ENCODE measurements around the gene FANCL.
A peak's percentile ranks its signal among the peaks of the same experiment; 100 is the strongest.
"Not testable (repeated sequence)": the region's sequence is repeated elsewhere in the genome, so short reads cannot be mapped to it uniquely, and the experiment has no call there.

The FANCL gene

DNA sequence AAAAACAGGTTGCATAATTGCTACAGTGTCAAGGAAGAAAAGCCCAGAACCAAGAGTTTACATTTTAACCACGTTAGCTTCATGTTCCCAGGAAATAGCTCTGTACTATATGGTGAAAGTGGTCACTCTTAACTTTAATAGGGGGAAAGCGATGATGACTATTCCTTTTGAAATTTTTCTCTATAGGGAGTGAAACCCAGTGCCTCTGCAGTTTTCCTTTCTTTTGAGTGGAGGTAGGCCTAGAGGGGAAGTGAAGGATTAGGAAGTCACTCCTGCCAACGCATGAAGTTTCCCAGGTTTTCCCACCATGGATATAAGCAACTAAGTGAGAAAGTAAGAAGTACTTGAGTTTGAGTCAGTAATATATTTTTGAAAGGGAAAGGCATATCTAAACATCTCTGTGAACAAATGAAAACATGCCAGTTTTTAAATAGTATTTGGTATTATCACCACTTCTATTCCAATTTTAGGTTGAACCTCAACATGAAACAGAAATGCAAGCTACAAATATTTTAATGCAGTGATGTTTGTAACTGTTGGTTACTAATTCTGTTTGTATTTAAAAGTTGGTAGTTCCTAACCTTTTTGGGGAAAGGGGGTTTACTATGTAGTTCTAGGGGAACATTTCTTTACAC, 102.6 kb downstream of the FANCL start:
- no peak for DNase-seq

DNA sequence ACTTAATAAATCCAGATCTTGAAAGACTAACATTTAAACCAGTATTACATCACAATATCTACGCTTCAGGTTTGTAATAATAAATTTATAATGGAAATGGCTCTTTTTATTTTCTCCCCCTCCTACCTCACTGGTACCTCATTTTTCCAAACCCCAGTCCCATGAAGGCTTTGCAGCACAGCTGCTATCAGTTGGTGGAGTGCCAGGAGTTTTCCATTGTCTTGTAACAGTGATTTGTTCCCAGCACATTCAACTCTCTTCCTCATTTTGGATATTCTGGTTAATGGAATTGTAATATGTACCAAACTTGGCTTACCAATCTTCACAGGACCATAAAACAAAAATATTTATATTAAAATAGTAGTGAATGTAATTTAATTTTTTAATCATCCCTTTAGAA, 103.3 kb downstream of the FANCL start:
- no peak for DNase-seq

DNA sequence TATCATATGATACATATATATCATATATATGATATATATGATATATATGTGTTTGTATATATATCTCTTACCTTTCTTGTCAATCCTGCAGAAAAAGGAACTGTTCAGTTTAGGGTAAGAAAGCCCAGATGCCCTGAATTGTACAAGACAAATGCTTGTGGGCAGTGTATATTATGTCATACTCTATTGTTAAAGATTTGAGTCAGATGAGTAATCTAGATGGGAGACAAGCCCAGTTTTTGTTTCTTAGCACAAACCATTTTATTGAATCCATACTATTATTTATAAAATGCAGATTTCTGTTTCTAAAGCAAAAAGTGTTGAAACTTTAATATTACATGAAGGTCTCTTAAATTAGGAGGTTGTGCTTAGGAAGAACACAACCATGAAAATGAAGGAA, 103.9 kb downstream of the FANCL start:
- no peak for DNase-seq

DNA sequence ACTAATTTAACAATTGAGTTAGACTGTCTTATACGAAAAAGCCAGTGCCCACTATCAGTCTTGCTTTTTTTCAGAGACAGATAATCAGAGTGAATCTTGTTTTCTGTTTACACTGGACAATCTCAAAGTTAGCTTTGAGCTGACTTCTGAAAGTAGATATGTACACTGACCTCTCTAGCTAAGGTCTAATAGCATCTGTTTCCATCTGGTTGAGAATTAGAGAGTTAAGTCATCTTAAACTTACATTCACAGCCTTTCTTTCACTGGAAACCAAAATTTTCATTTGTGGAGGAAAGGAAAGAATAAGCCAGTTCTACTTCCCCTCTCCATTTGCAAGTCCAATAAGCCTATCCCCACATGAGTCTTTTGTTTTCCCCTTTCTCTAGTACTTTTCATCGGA, 105.3 kb downstream of the FANCL start:
- DNase-seq = no peak

DNA sequence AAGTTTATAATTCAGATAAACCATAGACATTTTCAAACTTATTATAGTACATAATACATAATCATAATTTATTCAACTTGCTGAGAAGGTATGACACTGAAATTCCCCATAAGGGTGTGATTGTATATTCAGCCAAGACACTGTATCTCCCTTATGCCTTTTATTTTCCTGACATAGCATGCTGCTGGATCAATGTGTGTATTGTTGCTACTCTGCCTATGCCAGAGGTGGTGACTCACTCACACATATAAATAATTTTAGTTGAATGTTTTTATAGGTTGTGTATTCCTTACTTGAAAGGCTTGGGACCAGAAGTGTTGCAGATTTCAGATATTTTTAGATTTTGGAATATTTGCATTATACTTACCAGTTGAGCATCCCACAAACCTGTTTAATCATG, 107.7 kb downstream of the FANCL start:
- no peak for DNase-seq

DNA sequence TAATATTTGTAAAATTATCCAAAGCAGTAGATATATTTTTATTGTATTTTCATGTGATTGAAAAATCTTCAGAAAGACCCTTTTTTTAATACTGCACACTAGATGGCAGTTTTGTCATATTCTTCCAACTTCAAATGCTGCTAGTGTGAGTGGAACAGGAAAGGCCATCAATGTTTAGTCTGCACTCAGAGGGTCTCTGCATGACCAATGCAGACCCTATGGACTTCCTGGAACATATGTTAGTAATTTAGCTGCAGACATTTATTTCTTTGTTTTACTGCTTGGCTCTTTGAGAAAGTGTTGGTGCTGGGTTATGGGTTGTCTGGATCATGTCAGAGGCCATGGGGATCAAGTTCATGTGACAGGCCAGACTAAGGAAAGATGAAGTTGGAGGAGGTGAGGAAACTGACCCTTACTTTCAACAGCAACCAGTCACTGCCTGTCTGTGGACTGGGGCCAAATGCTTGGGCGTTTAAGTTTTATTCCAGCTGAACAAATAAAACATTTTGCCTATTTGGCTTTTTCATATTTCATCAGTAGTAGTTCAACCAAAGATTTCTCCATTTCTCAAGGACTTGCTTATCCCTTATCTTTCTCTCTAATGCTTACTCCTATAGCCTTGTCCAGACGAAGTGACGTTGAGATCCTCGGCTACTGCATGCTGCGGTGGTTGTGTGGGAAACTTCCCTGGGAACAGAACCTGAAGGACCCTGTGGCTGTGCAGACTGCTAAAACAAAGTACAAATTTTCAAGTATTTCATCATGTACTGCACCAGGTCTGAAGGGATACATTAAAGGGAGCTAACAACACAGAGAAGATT, 109.7 kb downstream of the FANCL start:
- DNase-seq = peak; percentile 1

DNA sequence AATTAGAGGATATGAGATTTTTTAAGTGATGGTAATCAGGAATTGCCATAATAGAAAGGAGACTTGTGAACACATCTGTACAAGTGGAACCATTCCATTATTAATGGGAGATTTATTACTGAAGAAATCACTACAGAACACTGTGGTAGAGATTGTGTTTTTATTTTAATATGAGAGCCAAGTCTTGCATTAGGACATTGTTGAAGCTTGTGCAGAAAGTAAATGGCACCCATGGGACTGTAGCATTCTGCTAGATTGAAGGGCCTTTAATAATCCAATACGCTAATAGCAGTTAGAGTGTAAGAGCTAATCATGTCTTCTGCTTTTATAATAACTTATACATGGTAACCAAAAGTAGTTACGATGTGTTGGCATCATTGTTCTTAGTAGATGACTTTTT, 110.9 kb downstream of the FANCL start:
- no peak for DNase-seq

DNA sequence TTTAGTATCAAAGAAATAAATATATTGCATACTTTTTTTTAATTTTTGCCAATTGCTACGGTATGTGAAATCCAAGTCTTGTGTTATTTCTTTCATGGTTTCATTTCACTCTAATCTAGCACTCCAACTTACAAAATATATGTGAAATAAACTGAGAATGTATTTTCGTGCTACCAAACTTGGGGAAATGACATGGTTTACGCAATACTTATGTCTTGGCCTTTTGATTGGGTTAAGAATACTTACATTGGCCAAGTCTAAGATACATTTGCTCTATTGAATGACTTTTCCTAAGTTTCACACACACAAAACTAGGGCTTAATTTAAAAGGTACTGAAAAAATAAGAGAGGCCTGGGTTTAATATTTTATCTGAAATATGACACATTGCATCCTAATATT, 114.0 kb downstream of the FANCL start:
- DNase-seq = no peak

DNA sequence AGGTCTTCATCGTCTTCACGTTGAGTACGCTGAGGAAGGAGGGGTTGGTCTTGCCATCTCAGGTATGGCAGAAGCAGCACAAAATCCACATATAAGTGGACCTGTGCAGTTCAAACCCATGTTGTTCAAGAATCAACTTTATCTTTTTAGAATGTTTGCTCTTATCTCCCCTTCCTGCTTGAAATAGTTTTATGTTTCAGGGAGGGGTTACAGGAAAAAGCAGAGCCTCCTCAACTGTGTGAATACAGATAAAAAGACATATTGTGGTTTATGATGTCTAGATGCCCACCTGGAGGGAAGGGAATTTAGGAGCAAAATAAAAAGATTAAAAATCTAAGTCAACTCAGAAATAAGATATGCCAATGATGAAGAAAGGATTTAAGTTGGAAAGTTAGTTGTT, 118.6 kb downstream of the FANCL start:
- DNase-seq = no peak

DNA sequence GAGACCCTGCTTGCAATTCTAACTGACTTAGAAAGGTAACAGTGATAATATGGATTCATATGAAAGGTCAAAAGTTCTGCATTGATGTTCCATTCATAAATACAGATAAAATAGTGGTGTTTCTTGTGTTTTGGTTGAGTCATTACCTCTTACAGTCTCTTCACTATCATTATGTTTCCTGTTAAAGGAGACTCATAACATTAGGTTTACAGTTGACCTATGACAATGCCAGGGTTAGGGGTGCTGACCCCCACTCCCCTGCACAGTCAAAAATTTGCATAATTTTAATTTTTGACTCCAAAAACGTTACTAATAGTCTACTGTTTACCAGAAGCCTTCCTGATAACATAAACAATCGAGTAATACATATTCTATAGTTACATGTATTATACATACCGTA, 119.1 kb downstream of the FANCL start:
- no peak for DNase-seq

DNA sequence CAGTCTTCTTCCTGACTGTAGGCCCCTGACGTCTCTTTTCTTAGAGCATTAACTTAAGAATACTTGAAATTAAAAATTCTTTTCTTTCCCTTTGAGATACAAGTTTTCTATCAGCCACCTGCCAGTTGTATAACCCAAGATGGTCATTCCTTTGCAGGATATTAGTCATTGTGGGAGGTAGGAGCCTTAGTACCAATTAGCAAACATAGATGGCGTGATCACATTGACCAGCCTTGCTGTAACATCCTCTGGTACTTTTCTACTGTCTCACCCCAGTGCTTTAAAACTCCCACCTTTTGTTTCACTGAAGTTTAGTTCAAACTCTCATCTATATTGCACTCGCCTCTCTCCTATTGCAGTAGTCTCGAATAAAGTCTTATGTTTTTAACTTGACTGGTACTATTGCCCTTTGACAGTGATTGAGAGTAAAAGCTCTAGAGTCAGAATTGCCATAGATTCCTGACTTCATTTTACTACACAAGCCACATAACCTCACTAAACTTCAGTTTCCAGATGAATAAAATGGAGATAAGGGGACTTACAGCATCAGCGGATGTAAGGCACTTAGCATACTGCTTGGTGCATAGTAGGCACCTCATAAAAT, 120.4 kb downstream of the FANCL start:
- no peak for DNase-seq

DNA sequence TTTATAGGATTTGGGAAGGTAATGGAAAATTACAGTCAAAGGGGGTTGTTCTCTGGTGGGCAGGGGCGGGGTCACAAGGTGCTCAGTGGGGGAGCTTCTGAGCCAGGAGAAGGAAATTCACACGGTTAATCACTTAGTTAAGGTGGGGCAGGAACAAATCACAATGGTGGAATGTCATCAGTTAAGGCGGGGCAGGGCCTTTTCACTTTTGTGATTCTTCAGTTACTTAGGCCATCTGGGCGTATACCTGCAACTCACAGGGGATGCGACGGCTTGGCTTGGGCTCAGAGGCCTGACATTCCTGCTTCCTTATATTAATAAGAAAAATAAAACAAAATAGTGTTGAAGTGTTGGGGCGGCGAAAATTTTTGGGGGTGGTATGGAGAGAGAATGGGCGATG, 127.6 kb downstream of the FANCL start:
- not testable (repeated sequence) for DNase-seq

DNA sequence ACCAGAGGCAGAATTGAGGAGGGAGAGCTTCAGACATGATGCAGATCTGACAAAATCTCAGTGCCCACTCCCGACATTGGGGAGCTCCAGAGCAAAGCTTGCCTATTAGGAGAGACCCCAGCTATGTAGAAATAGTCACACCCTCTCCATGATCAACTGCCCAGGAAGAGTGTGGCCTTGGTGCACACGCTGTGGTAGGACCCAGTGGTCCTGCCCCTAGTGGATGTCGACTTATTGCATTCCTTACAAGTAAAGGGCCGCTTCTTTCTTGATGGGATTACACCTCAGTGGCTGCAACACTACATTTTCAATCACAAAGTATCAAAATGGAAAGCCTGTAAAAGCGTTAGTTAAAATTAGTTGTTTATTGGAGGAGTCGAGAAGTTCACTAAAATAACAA, 130.4 kb downstream of the FANCL start:
- DNase-seq = no peak

DNA sequence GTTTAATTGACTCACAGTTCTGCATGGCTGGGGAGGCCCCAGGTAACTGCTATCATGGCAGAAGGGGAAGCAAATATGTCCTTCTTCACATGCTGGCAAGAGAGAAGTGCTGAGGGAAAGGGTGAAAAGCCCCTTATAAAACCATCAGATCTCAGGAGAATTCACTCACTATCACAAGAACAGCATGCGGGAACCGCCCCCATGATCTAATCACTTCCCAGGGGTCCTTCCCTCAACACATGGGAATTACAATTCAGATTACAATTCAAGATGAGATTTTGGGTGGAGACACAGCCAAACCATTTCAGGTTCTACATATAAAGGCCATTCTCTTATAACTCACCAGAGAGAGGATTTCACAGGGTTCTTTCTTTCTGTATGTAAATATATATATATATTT, 131.6 kb downstream of the FANCL start:
- no peak for DNase-seq
